RWPE2 (cell line): ENCODE data around the gene LRRC63.
A peak's percentile ranks its signal among the peaks of the same experiment; 100 is the strongest.

Experiments used
- ATAC-seq: fragments of 200-7000 bp; cut with Tn5 transposase; 3 replicates; pipeline ENCODE4 v1.9.1; 2021; ENCODE audit warnings: low read depth
- DNase-seq: peaks from one replicate; pipeline ENCODE4 v3.0.0-alpha.2; 2020; ENCODE audit warnings: low spot score
- H3K27ac ChIP-seq: fragments of 450-650 bp; 2 replicates; pipeline ENCODE4 v1.5.1; 2017; ENCODE audit warnings: mild to moderate bottlenecking; ENCODE audit not compliant: poor library complexity, severe bottlenecking
- H3K27me3 ChIP-seq: fragments of 250-450 bp; sonication (Bioruptor Pico); 2 replicates; pipeline ENCODE4 v1.5.1; 2021; ENCODE audit warnings: mild to moderate bottlenecking, moderate library complexity; ENCODE audit not compliant: insufficient read depth, poor library complexity, severe bottlenecking
- H3K36me3 ChIP-seq: fragments of 250-450 bp; sonication (Bioruptor Pico); 2 replicates; pipeline ENCODE4 v1.5.1; 2020; ENCODE audit warnings: low read depth, mild to moderate bottlenecking, moderate library complexity
- H3K4me1 ChIP-seq: fragments of 250-450 bp; sonication (Bioruptor Pico); 2 replicates; pipeline ENCODE4 v1.5.1; 2021; ENCODE audit warnings: mild to moderate bottlenecking, moderate library complexity; ENCODE audit not compliant: insufficient read depth, poor library complexity, severe bottlenecking
- H3K4me3 ChIP-seq: fragments of 250-450 bp; sonication (Bioruptor Pico); 2 replicates; pipeline ENCODE4 v1.5.1; 2021; ENCODE audit warnings: mild to moderate bottlenecking, moderate library complexity; ENCODE audit not compliant: severe bottlenecking
- H3K9me3 ChIP-seq: fragments of 250-450 bp; sonication (Bioruptor Pico); 2 replicates; pipeline ENCODE4 v1.5.1; 2021; ENCODE audit warnings: mild to moderate bottlenecking, moderate library complexity; ENCODE audit not compliant: severe bottlenecking
- TF ChIP-seq, protein P1 (sequence below): fragments of 450-650 bp; IDR thresholded peaks from one replicate; pipeline ENCODE4 v1.5.1; 2017; ENCODE audit warnings: mild to moderate bottlenecking, moderate library complexity; ENCODE audit not compliant: poor library complexity, severe bottlenecking

Gene LRRC63

DNA sequence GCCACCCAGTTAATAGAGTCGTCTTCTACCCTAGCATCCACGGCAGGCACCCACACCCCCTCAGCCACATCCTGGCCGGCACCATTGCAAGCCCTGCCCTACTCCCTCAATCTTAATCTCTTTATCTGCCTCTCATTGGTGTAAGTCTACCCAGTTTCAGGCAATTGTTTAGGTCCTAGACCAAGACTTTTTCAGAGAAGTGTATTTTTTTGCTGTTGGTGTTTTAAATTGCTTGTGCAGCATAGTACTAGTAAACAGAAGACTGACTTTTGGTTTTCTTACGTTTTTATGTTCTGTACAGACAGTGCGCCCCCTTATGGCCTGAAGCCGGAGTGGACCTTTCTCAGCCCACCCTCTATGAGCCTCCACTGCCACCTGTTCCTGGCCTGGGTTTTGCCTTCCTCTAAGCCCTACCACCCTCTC, 27.4 kb upstream of the LRRC63 start:
- H3K27ac ChIP-seq, result no peak overlapping the region
- H3K36me3 ChIP-seq, result no peaks in the 10 kb centered on the region
- peaks cover 3% of the 10 kb centered on the region for H3K4me1 ChIP-seq
- no peaks in the 10 kb centered on the region for H3K9me3 ChIP-seq
- H3K27me3 ChIP-seq, result no peaks in the 10 kb centered on the region
- DNase-seq, result no peak
- no peak for ATAC-seq
- TF ChIP-seq, protein P1, sequence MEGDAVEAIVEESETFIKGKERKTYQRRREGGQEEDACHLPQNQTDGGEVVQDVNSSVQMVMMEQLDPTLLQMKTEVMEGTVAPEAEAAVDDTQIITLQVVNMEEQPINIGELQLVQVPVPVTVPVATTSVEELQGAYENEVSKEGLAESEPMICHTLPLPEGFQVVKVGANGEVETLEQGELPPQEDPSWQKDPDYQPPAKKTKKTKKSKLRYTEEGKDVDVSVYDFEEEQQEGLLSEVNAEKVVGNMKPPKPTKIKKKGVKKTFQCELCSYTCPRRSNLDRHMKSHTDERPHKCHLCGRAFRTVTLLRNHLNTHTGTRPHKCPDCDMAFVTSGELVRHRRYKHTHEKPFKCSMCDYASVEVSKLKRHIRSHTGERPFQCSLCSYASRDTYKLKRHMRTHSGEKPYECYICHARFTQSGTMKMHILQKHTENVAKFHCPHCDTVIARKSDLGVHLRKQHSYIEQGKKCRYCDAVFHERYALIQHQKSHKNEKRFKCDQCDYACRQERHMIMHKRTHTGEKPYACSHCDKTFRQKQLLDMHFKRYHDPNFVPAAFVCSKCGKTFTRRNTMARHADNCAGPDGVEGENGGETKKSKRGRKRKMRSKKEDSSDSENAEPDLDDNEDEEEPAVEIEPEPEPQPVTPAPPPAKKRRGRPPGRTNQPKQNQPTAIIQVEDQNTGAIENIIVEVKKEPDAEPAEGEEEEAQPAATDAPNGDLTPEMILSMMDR, result peak; percentile 14
- no peak overlapping the region for H3K4me3 ChIP-seq

DNA sequence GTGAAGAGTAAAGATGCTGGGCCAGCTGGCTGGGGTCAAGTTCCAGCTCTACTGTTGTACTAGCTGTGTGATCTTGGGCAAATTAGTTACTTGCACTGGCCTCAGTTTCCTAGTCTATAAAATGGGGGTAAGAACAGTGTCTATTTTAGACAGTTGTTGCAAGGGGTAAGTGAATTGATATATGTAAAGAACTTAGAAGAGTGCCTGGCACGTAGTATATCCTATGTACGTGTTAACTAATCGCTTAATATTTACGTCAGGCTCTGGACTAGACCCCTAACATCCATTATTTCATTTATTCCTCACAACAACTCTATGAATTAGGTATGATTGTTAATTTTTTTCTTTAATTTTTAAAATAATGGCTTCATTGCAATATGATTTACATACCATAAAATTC, 26.1 kb upstream of the LRRC63 start:
- no peaks in the 10 kb centered on the region for H3K36me3 ChIP-seq
- no peaks in the 10 kb centered on the region for H3K27me3 ChIP-seq
- no peak for ATAC-seq
- H3K27ac ChIP-seq, result no peak overlapping the region
- TF ChIP-seq, protein P1, result no peak
- peaks cover 3% of the 10 kb centered on the region for H3K4me1 ChIP-seq
- no peak overlapping the region for H3K4me3 ChIP-seq
- no peaks in the 10 kb centered on the region for H3K9me3 ChIP-seq
- DNase-seq, result no peak

DNA sequence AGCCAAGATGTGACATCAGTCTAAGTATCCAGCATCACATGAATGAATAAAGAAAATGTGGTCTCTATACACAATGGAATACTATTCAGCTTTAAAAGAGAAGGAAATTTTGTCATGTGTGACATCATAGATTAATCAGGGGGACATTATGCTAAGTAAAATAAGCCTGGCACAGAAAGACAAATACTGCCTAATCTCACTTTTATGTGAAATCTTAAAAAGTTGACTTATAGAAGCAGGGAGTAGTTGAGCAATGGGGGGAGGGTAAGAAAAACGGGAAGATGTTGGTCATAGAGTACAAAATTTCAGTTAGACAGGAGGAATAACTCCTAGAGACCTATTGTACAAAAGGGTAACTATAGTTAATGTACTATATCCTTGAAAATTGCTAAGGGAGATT, 19.3 kb upstream of the LRRC63 start:
- no peak overlapping the region for H3K27ac ChIP-seq
- TF ChIP-seq, protein P1, result no peak

GRCh38 chr13:46195016-46195415, 16.7 kb upstream of the LRRC63 start:
- no peaks in the 10 kb centered on the region for H3K4me1 ChIP-seq
- no peaks in the 10 kb centered on the region for H3K27me3 ChIP-seq
- no peaks in the 10 kb centered on the region for H3K9me3 ChIP-seq
- DNase-seq (no peak), ATAC-seq (no peak)
- TF ChIP-seq, protein P1, result no peak
- H3K27ac ChIP-seq, result no peak overlapping the region
- no peak overlapping the region for H3K4me3 ChIP-seq
- no peaks in the 10 kb centered on the region for H3K36me3 ChIP-seq

More for the DNA sequence above, 19.3 kb upstream of the LRRC63 start:
- no peak for DNase-seq
- Histone ChIP-seq H3K9me3 (no peaks in the 10 kb centered on the region), H3K27me3 (no peaks in the 10 kb centered on the region), H3K4me1 (no peaks in the 10 kb centered on the region), H3K36me3 (no peaks in the 10 kb centered on the region), H3K4me3 (no peak overlapping the region)
- no peak for ATAC-seq

DNA sequence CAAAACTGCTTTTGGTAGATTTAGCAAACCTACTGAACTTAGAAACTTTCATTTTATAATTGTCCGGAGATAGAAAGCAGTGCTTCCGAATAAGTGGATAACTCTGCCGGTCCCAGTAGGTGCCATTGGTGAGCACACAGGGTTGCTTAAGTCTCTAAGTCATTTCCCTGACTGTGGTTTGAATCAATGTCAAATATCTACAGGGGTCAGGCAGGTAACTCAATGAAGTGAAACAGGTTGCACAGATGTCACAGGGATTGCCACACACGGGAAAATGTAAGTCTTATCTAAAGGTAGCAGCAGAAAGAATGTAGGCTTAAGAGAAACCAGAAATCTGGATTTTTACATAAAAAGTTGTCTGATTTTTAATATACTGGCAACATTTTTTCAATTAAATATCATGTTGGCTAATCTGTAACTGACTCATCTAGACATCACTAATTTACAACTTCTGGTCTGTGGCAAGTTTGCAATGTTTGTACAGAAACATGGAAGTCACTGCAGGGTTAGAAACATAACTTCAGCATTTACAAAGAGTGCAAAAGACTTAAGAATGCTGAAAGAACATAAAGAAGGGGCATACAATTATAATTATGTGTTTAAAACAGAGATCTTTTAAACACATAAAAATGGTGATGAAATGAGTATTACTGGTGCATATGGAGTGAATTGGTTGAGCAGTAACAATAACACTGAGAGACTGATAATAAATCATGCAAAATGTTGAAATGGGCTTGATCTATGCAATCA, 14.3 kb upstream of the LRRC63 start:
- TF ChIP-seq, protein P1, result no peak
- no peak overlapping the region for H3K4me3 ChIP-seq
- no peaks in the 10 kb centered on the region for H3K27me3 ChIP-seq
- H3K36me3 ChIP-seq, result no peaks in the 10 kb centered on the region
- no peaks in the 10 kb centered on the region for H3K4me1 ChIP-seq
- H3K27ac ChIP-seq, result no peak overlapping the region
- DNase-seq (no peak), ATAC-seq (no peak)
- H3K9me3 ChIP-seq, result no peaks in the 10 kb centered on the region
